ENCODE results near the gene KCNIP3. TPM values are rescaled to one million over a fixed set of nuclear protein-coding genes. Genes with fewer than 3 reads are reported as not detected.
"Not testable (repeated sequence)": the region's sequence is repeated elsewhere in the genome, so short reads cannot be mapped to it uniquely, and the experiment has no call there.

Gene KCNIP3
- total and polyA plus RNA-seq, 4 donors: 0.26 to 1.1 (median 0.62) TPM

- not testable (repeated sequence) for H3K27ac ChIP-seq (ENCODE audit: low read depth in 1 of 2, low read length in 2 of 2); H3K9me3 ChIP-seq (ENCODE audit: control insufficient read depth in 4 of 4, low read length in 3 of 4); H3K36me3 ChIP-seq (ENCODE audit: control insufficient read depth in 4 of 4, insufficient read depth in 3 of 4, low read depth in 1 of 4, low read length in 3 of 4); H3K27me3 ChIP-seq (ENCODE audit: control insufficient read depth in 4 of 4, insufficient read depth in 4 of 4, low read length in 3 of 4); H3K4me1 ChIP-seq (ENCODE audit: control insufficient read depth in 4 of 4, insufficient read depth in 4 of 4, low read length in 3 of 4); DNase-seq (ENCODE audit: low spot score); H3K9ac ChIP-seq (ENCODE audit: low read depth in 1 of 2, low read length in 2 of 2); H3K4me3 ChIP-seq (ENCODE audit: low read depth in 1 of 3, low read length in 3 of 3)
- 69% methylated on average over 14 of the region's 30 CpGs for WGBS
Measured at GRCh38 chr2:95427196-95427867, 130.2 kb downstream of the KCNIP3 start.

DNA sequence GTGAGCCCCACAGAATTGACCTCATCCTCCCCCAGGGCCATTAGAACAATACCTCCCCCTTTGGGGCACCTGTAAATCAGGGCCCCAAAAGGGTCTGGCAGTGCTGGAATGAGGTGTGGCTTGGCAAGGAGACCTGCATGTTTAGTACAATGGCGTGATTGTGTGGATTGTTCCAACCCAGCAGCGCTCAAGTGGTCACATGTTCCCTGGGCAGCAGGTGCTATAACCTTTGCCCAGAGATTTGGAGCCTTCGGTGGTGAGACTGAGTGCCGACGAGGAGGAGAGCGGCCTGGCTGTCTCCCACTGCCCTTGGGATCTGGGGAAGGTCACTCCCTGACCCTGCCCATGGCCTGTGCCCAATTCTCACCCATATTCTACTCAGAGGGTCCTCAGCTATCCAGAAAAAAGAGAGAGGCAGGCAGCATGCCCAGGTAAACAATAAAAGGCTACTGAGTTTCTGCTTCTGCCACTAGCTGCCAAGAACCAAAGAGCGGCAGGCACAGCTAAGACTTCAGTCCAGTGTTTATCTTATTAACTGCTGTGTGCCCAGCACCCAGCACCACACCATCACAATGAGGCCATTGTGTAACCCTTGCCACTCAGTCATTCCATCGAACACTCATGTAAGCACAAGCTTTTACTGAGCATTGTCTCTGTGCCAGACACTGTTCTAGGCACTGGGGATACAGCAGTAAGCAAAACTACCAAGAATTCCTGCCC, 132.8 kb downstream of the KCNIP3 start:
- WGBS: no CpG with 5 or more reads among the region's 8 CpGs
- DNase-seq (ENCODE audit: low spot score); H3K9me3 ChIP-seq (ENCODE audit: control insufficient read depth in 4 of 4, low read length in 3 of 4); H3K27ac ChIP-seq (ENCODE audit: low read depth in 1 of 2, low read length in 2 of 2); H3K36me3 ChIP-seq (ENCODE audit: control insufficient read depth in 4 of 4, insufficient read depth in 3 of 4, low read depth in 1 of 4, low read length in 3 of 4); H3K4me1 ChIP-seq (ENCODE audit: control insufficient read depth in 4 of 4, insufficient read depth in 4 of 4, low read length in 3 of 4); H3K9ac ChIP-seq (ENCODE audit: low read depth in 1 of 2, low read length in 2 of 2); H3K27me3 ChIP-seq (ENCODE audit: control insufficient read depth in 4 of 4, insufficient read depth in 4 of 4, low read length in 3 of 4); H3K4me3 ChIP-seq (ENCODE audit: low read depth in 1 of 3, low read length in 3 of 3): not testable (repeated sequence)

DNA sequence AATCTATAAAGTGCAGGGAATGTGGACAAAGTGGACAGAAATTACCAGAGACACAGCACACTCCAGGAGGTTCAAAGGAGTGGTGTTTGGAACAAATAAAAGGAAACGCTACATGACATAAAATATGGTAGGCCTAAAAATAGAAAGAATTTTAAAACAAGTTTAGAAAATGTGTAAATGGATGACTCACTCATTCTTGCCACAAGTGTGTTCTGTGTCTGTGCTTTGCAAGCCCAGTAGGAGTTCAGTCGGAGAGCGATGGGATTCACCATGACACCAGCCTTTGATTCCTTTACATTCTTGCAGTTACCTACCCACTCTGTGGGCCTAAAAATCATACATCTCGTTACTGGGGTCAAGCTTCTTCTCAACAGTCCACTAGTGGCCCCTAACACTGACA, 136.2 kb downstream of the KCNIP3 start:
- not testable (repeated sequence) for H3K9me3 ChIP-seq (ENCODE audit: control insufficient read depth in 4 of 4, low read length in 3 of 4); H3K27ac ChIP-seq (ENCODE audit: low read depth in 1 of 2, low read length in 2 of 2); DNase-seq (ENCODE audit: low spot score); H3K9ac ChIP-seq (ENCODE audit: low read depth in 1 of 2, low read length in 2 of 2); H3K4me1 ChIP-seq (ENCODE audit: control insufficient read depth in 4 of 4, insufficient read depth in 4 of 4, low read length in 3 of 4); H3K4me3 ChIP-seq (ENCODE audit: low read depth in 1 of 3, low read length in 3 of 3); H3K36me3 ChIP-seq (ENCODE audit: control insufficient read depth in 4 of 4, insufficient read depth in 3 of 4, low read depth in 1 of 4, low read length in 3 of 4); H3K27me3 ChIP-seq (ENCODE audit: control insufficient read depth in 4 of 4, insufficient read depth in 4 of 4, low read length in 3 of 4)
- WGBS: 83% methylated on average over 1 of the region's 4 CpGs

- WGBS: 92% methylated on average over 2 of the region's 2 CpGs
- not testable (repeated sequence) for H3K4me3 ChIP-seq (ENCODE audit: low read depth in 1 of 3, low read length in 3 of 3); H3K9me3 ChIP-seq (ENCODE audit: control insufficient read depth in 4 of 4, low read length in 3 of 4); H3K9ac ChIP-seq (ENCODE audit: low read depth in 1 of 2, low read length in 2 of 2); H3K36me3 ChIP-seq (ENCODE audit: control insufficient read depth in 4 of 4, insufficient read depth in 3 of 4, low read depth in 1 of 4, low read length in 3 of 4); H3K27ac ChIP-seq (ENCODE audit: low read depth in 1 of 2, low read length in 2 of 2); H3K27me3 ChIP-seq (ENCODE audit: control insufficient read depth in 4 of 4, insufficient read depth in 4 of 4, low read length in 3 of 4); H3K4me1 ChIP-seq (ENCODE audit: control insufficient read depth in 4 of 4, insufficient read depth in 4 of 4, low read length in 3 of 4); DNase-seq (ENCODE audit: low spot score)
Measured at GRCh38 chr2:95433973-95434372, 136.8 kb downstream of the KCNIP3 start.

- DNase-seq (ENCODE audit: low spot score); H3K4me3 ChIP-seq (ENCODE audit: low read depth in 1 of 3, low read length in 3 of 3); H3K9me3 ChIP-seq (ENCODE audit: control insufficient read depth in 4 of 4, low read length in 3 of 4); H3K27ac ChIP-seq (ENCODE audit: low read depth in 1 of 2, low read length in 2 of 2); H3K9ac ChIP-seq (ENCODE audit: low read depth in 1 of 2, low read length in 2 of 2); H3K27me3 ChIP-seq (ENCODE audit: control insufficient read depth in 4 of 4, insufficient read depth in 4 of 4, low read length in 3 of 4); H3K4me1 ChIP-seq (ENCODE audit: control insufficient read depth in 4 of 4, insufficient read depth in 4 of 4, low read length in 3 of 4); H3K36me3 ChIP-seq (ENCODE audit: control insufficient read depth in 4 of 4, insufficient read depth in 3 of 4, low read depth in 1 of 4, low read length in 3 of 4): not testable (repeated sequence)
- WGBS: 86% methylated on average over 2 of the region's 3 CpGs
Measured at GRCh38 chr2:95434507-95435076, 137.4 kb downstream of the KCNIP3 start.

DNA sequence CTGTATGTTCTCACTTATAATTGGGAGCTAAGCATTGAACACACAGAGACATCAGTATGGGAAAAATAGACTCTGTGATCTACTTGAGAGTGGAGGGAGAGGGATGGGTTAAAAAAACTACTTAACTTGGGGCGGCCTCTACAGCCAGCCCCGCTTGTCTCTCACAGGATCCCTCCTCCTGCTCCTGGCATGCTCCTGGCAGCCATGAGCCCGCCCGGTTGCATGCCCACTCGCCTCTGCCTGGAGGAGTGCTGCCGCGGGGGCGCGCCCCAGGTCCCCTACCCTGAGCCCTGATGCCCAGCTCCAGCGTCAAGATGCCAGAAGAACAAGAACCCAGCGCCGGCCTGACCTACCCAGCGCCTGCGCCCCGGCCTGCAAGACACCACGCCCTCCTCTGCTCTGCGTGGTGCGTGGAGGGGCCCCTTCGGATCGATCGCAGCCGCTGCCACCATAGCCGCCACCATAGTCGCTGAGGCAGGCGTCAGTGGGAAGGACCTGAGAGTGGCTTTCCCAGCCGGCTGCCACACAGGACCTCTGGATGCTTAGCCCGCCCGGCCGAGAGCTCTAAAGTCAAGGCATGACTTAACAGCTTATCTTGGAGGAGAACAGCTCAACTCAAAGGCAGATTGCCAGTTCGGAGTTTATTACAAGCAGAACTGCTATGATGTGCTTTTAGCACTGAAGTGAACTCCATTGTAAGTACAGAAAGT, 138.2 kb downstream of the KCNIP3 start:
- DNase-seq (ENCODE audit: low spot score); H3K27me3 ChIP-seq (ENCODE audit: control insufficient read depth in 4 of 4, insufficient read depth in 4 of 4, low read length in 3 of 4); H3K9me3 ChIP-seq (ENCODE audit: control insufficient read depth in 4 of 4, low read length in 3 of 4); H3K9ac ChIP-seq (ENCODE audit: low read depth in 1 of 2, low read length in 2 of 2); H3K4me3 ChIP-seq (ENCODE audit: low read depth in 1 of 3, low read length in 3 of 3); H3K36me3 ChIP-seq (ENCODE audit: control insufficient read depth in 4 of 4, insufficient read depth in 3 of 4, low read depth in 1 of 4, low read length in 3 of 4); H3K27ac ChIP-seq (ENCODE audit: low read depth in 1 of 2, low read length in 2 of 2); H3K4me1 ChIP-seq (ENCODE audit: control insufficient read depth in 4 of 4, insufficient read depth in 4 of 4, low read length in 3 of 4): not testable (repeated sequence)
- no CpG with 5 or more reads among the region's 30 CpGs for WGBS

Other genes with a start within 250 kb of the KCNIP3 start
- 10 to 100 TPM; 21.7 to 64.0 TPM for gene MRPS5, start 175.5 kb upstream of the KCNIP3 start, total RNA-seq
- 10 to 100 TPM; 50.0 to 72.9 TPM for gene MRPS5, start 175.5 kb upstream of the KCNIP3 start, polyA plus RNA-seq
- 1 to 10 TPM; 4.2 to 6.2 TPM for gene ZNF514, start 137.5 kb upstream of the KCNIP3 start, total RNA-seq
- 1 to 10 TPM; 1.7 to 3.3 TPM for gene ZNF514, start 137.5 kb upstream of the KCNIP3 start, polyA plus RNA-seq
- gene ZNF2, start 131.5 kb upstream of the KCNIP3 start, total RNA-seq: 1 to 10 TPM; 2.5 to 3.0 TPM
- 1 to 10 TPM; 1.0 to 1.2 TPM for gene ZNF2, start 131.5 kb upstream of the KCNIP3 start, polyA plus RNA-seq
- 1 to 10 TPM; 1.3 to 2.2 TPM for gene ZNF892, start 89.8 kb upstream of the KCNIP3 start, total RNA-seq
- under 1 TPM in 1 of 2 donors, not detected in 1; 0.17 TPM for gene ZNF892, start 89.8 kb upstream of the KCNIP3 start, polyA plus RNA-seq
- gene PROM2, start 22.9 kb upstream of the KCNIP3 start, total RNA-seq: 1 to 10 TPM in 1 of 2 donors, under 1 TPM in 1; 0.19 to 1.1 TPM
- gene PROM2, start 22.9 kb upstream of the KCNIP3 start, polyA plus RNA-seq: under 1 TPM; 0.11 to 0.30 TPM
- gene FAHD2A, start 105.4 kb downstream of the KCNIP3 start, total RNA-seq: 10 to 100 TPM; 20.1 to 68.7 TPM
- gene FAHD2A, start 105.4 kb downstream of the KCNIP3 start, polyA plus RNA-seq: 100 to 1,000 TPM in 1 of 2 donors, 10 to 100 TPM in 1; 69.9 to 105 TPM
- gene TRIM43B, start 187.4 kb downstream of the KCNIP3 start, total RNA-seq: not detected
- gene TRIM43B, start 187.4 kb downstream of the KCNIP3 start, polyA plus RNA-seq: not detected

All from liver (tissue), 9 donors.